ENCODE results near the gene STRAP.
"Not testable (repeated sequence)": the region's sequence is repeated elsewhere in the genome, so short reads cannot be mapped to it uniquely, and the experiment has no call there.

Gene STRAP

GRCh38 chr12:15931590-15932053, 49.4 kb downstream of the STRAP start:
- Histone ChIP-seq H3K4me1 (ENCODE audit: control insufficient read depth, low read depth, low read length) (peaks cover 20% of the 10 kb centered on the region), H3K9me3 (ENCODE audit: control insufficient read depth, low read depth, low read length) (no peaks in the 10 kb centered on the region), H3K27ac (ENCODE audit: low read length) (no peak overlapping the region), H3K9ac (ENCODE audit: low read length) (no peak overlapping the region), H3K27me3 (ENCODE audit: control insufficient read depth, insufficient read depth, low read length) (no peaks in the 10 kb centered on the region), H3K4me3 (ENCODE audit: low read length) (no peak overlapping the region), H3K36me3 (ENCODE audit: control insufficient read depth, low read depth, low read length) (no peaks in the 10 kb centered on the region)

GRCh38 chr12:15932327-15932726, 50.1 kb downstream of the STRAP start:
- H3K27me3 ChIP-seq (ENCODE audit: control insufficient read depth, insufficient read depth, low read length) = no peaks in the 10 kb centered on the region
- no peaks in the 10 kb centered on the region for H3K36me3 ChIP-seq (ENCODE audit: control insufficient read depth, low read depth, low read length)
- no peaks in the 10 kb centered on the region for H3K9me3 ChIP-seq (ENCODE audit: control insufficient read depth, low read depth, low read length)
- no peak overlapping the region for H3K9ac ChIP-seq (ENCODE audit: low read length)
- H3K27ac ChIP-seq (ENCODE audit: low read length) = no peak overlapping the region
- H3K4me1 ChIP-seq (ENCODE audit: control insufficient read depth, low read depth, low read length) = peaks cover 20% of the 10 kb centered on the region
- H3K4me3 ChIP-seq (ENCODE audit: low read length) = no peak overlapping the region

GRCh38 chr12:15932971-15933370, 50.8 kb downstream of the STRAP start:
- no peaks in the 10 kb centered on the region for H3K27me3 ChIP-seq (ENCODE audit: control insufficient read depth, insufficient read depth, low read length)
- H3K27ac ChIP-seq (ENCODE audit: low read length) = no peak overlapping the region
- H3K4me1 ChIP-seq (ENCODE audit: control insufficient read depth, low read depth, low read length) = peaks cover 20% of the 10 kb centered on the region
- H3K9me3 ChIP-seq (ENCODE audit: control insufficient read depth, low read depth, low read length) = no peaks in the 10 kb centered on the region
- H3K36me3 ChIP-seq (ENCODE audit: control insufficient read depth, low read depth, low read length) = no peaks in the 10 kb centered on the region
- H3K9ac ChIP-seq (ENCODE audit: low read length) = no peak overlapping the region
- H3K4me3 ChIP-seq (ENCODE audit: low read length) = no peak overlapping the region

GRCh38 chr12:15933751-15934150, 51.6 kb downstream of the STRAP start:
- Histone ChIP-seq H3K36me3 (ENCODE audit: control insufficient read depth, low read depth, low read length) (no peaks in the 10 kb centered on the region), H3K9ac (ENCODE audit: low read length) (no peak overlapping the region), H3K4me3 (ENCODE audit: low read length) (no peak overlapping the region), H3K4me1 (ENCODE audit: control insufficient read depth, low read depth, low read length) (peaks cover 13% of the 10 kb centered on the region), H3K27me3 (ENCODE audit: control insufficient read depth, insufficient read depth, low read length) (no peaks in the 10 kb centered on the region), H3K27ac (ENCODE audit: low read length) (no peak overlapping the region), H3K9me3 (ENCODE audit: control insufficient read depth, low read depth, low read length) (no peaks in the 10 kb centered on the region)

GRCh38 chr12:15936751-15937150, 54.6 kb downstream of the STRAP start:
- Histone ChIP-seq H3K36me3 (ENCODE audit: control insufficient read depth, low read depth, low read length) (no peaks in the 10 kb centered on the region), H3K4me1 (ENCODE audit: control insufficient read depth, low read depth, low read length) (no peaks in the 10 kb centered on the region), H3K9me3 (ENCODE audit: control insufficient read depth, low read depth, low read length) (no peaks in the 10 kb centered on the region), H3K4me3 (ENCODE audit: low read length) (no peak overlapping the region), H3K9ac (ENCODE audit: low read length) (no peak overlapping the region), H3K27me3 (ENCODE audit: control insufficient read depth, insufficient read depth, low read length) (no peaks in the 10 kb centered on the region), H3K27ac (ENCODE audit: low read length) (no peak overlapping the region)

- Histone ChIP-seq H3K9me3 (ENCODE audit: control insufficient read depth, low read depth, low read length) (no peaks in the 10 kb centered on the region), H3K9ac (ENCODE audit: low read length) (no peak overlapping the region), H3K4me3 (ENCODE audit: low read length) (no peak overlapping the region), H3K4me1 (ENCODE audit: control insufficient read depth, low read depth, low read length) (peaks cover 5% of the 10 kb centered on the region), H3K27ac (ENCODE audit: low read length) (no peak overlapping the region), H3K36me3 (ENCODE audit: control insufficient read depth, low read depth, low read length) (no peaks in the 10 kb centered on the region), H3K27me3 (ENCODE audit: control insufficient read depth, insufficient read depth, low read length) (no peaks in the 10 kb centered on the region)
These were observed 55.7 kb downstream of the STRAP start for GRCh38 chr12:15937902-15938301.

- Histone ChIP-seq H3K9me3 (ENCODE audit: control insufficient read depth, low read depth, low read length) (no peaks in the 10 kb centered on the region), H3K9ac (ENCODE audit: low read length) (no peak overlapping the region), H3K36me3 (ENCODE audit: control insufficient read depth, low read depth, low read length) (no peaks in the 10 kb centered on the region), H3K27me3 (ENCODE audit: control insufficient read depth, insufficient read depth, low read length) (no peaks in the 10 kb centered on the region), H3K4me1 (ENCODE audit: control insufficient read depth, low read depth, low read length) (peaks cover 5% of the 10 kb centered on the region), H3K27ac (ENCODE audit: low read length) (no peak overlapping the region), H3K4me3 (ENCODE audit: low read length) (no peak overlapping the region)
These were observed 56.9 kb downstream of the STRAP start for GRCh38 chr12:15939111-15939510.

- Histone ChIP-seq H3K27ac (ENCODE audit: low read length) (no peak overlapping the region), H3K4me3 (ENCODE audit: low read length) (no peak overlapping the region), H3K4me1 (ENCODE audit: control insufficient read depth, low read depth, low read length) (peaks cover 5% of the 10 kb centered on the region), H3K9ac (ENCODE audit: low read length) (no peak overlapping the region), H3K27me3 (ENCODE audit: control insufficient read depth, insufficient read depth, low read length) (no peaks in the 10 kb centered on the region), H3K9me3 (ENCODE audit: control insufficient read depth, low read depth, low read length) (no peaks in the 10 kb centered on the region), H3K36me3 (ENCODE audit: control insufficient read depth, low read depth, low read length) (no peaks in the 10 kb centered on the region)
These were observed 60.3 kb downstream of the STRAP start for GRCh38 chr12:15942475-15942874.

GRCh38 chr12:15943519-15943918, 61.3 kb downstream of the STRAP start:
- H3K27ac ChIP-seq (ENCODE audit: low read length); H3K36me3 ChIP-seq (ENCODE audit: control insufficient read depth, low read depth, low read length); H3K4me3 ChIP-seq (ENCODE audit: low read length); H3K27me3 ChIP-seq (ENCODE audit: control insufficient read depth, insufficient read depth, low read length); H3K4me1 ChIP-seq (ENCODE audit: control insufficient read depth, low read depth, low read length); H3K9me3 ChIP-seq (ENCODE audit: control insufficient read depth, low read depth, low read length); H3K9ac ChIP-seq (ENCODE audit: low read length): not testable (repeated sequence)

- H3K4me1 ChIP-seq (ENCODE audit: control insufficient read depth, low read depth, low read length); H3K4me3 ChIP-seq (ENCODE audit: low read length); H3K9me3 ChIP-seq (ENCODE audit: control insufficient read depth, low read depth, low read length); H3K27ac ChIP-seq (ENCODE audit: low read length); H3K9ac ChIP-seq (ENCODE audit: low read length); H3K27me3 ChIP-seq (ENCODE audit: control insufficient read depth, insufficient read depth, low read length); H3K36me3 ChIP-seq (ENCODE audit: control insufficient read depth, low read depth, low read length): not testable (repeated sequence)
These were observed 66.3 kb downstream of the STRAP start for GRCh38 chr12:15948461-15948860.

Measured in iPS-18a (cell line).